ENCODE results near the gene CATSPER1.

CATSPER1 gene

DNA sequence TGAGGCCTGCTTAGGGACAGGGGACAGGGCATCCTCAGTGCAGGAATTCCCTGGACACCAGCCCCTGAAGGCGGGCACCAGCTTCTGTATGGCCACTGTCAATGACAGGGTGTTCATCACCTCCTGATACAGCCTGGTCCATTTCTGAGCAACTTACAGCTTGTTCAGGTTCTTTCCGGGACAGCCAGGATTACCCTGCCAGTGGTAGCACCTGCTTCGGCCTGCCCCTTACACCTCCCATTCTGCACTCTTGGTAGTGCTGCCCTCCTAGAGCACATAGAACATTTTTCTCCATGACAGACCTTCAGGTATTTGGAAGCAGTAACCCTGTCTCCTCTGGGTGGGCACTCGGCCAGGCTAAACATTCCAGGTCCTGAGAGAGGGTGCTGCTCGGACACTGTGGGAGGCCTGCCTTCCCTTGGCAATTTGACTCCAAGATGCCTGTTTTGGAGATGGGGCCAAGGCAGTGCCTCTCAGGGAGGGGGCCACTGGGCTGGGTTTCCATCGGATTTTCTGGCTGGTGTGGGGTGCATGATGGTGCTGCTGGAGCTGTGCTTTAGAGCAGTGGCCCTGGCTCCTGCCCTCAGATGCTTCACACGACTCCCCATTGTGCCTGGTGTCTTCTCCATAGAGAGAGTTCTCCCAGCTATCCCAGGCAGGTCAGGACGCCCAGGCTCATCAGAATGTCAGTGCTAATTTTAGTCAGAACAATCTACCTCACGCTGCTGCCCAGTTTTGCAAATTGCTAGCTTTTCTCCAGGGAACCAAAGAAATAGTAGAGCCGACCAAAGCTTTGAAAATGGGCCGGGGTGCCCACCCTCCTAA, 21.5 kb upstream of the CATSPER1 start:
- 90% methylated on average over 11 of the region's 11 CpGs for WGBS (ENCODE audit: insufficient coverage)
- Histone ChIP-seq H3K27me3 (replicated peaks in 2 of 5; ENCODE audit: control insufficient read depth in 4 of 5, insufficient read depth in 5 of 5, low read length in 4 of 5) (peaks cover 0 to 5% (median 0%) of the 10 kb centered on the region in 5 experiments), H3K4me1 (ENCODE audit: control extremely low read depth in 1 of 4, control insufficient read depth in 4 of 4, insufficient read depth in 4 of 4, low read length in 3 of 4) (peaks cover 1 to 31% (median 18%) of the 10 kb centered on the region in 4 experiments), H3K4me3 (ENCODE audit: control insufficient read depth in 1 of 7, extremely low read depth in 1 of 7, insufficient read depth in 4 of 7, low read depth in 2 of 7, low read length in 6 of 7) (no peak overlapping the region), H3K27ac (ENCODE audit: insufficient read depth in 1 of 2, low read depth in 1 of 2, low read length in 2 of 2, poor library complexity in 1 of 2, severe bottlenecking in 2 of 2) (no peak overlapping the region), H3K36me3 (ENCODE audit: control insufficient read depth in 4 of 4, insufficient read depth in 4 of 4, low read length in 3 of 4) (no peaks in the 10 kb centered on the region), H3K9me3 (ENCODE audit: control extremely low read depth in 1 of 5, control insufficient read depth in 4 of 5, insufficient read depth in 2 of 5, low read depth in 1 of 5, low read length in 4 of 5) (no peaks in the 10 kb centered on the region)
- POLR2A ChIA-PET: interaction anchor here (0.7 kb wide), 1 partner anchor 221 kb away, joined by 3 read pairs; no protein-coding TSS in a partner anchor
- CTCF ChIA-PET: interaction anchor here (0.9 to 5.3 kb wide), 6 partner anchors 8 to 26 kb away, joined by 3 to 29 read pairs (median 20); no protein-coding TSS in a partner anchor
- DNase-seq: no peak

DNA sequence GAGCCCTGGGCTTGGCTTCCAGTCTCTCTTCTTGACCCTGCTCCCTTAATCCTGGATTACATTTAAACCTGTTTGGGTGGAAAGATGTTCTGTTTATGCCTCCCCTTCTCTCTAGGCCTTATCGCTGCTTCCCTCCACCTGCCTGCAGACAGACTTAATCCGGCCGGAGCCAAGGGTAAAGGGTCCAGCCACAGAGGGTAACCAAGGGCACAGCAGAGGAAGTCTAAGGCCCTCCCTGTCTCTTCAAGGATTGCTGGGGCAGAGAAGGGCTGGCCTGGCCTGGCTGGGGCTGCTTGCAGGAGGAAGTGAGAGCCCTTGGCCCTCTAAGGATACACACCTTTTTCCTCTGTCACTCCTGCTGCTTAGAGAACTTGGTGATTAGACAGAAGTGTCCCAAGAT, 20.6 kb upstream of the CATSPER1 start:
- peaks cover 0 to 5% (median 0%) of the 10 kb centered on the region in 5 experiments for H3K27me3 ChIP-seq (replicated peaks in 2 of 5; ENCODE audit: control insufficient read depth in 4 of 5, insufficient read depth in 5 of 5, low read length in 4 of 5)
- POLR2A ChIA-PET: no interaction called here
- no peak overlapping the region for H3K27ac ChIP-seq (ENCODE audit: insufficient read depth in 1 of 2, low read depth in 1 of 2, low read length in 2 of 2, poor library complexity in 1 of 2, severe bottlenecking in 2 of 2)
- H3K4me3 ChIP-seq (ENCODE audit: control insufficient read depth in 1 of 7, extremely low read depth in 1 of 7, insufficient read depth in 4 of 7, low read depth in 2 of 7, low read length in 6 of 7): no peak overlapping the region
- no peaks in the 10 kb centered on the region for H3K9me3 ChIP-seq (ENCODE audit: control extremely low read depth in 1 of 5, control insufficient read depth in 4 of 5, insufficient read depth in 2 of 5, low read depth in 1 of 5, low read length in 4 of 5)
- DNase-seq: no peak
- CTCF ChIA-PET: interaction anchor here (0.9 to 5.3 kb wide), 8 partner anchors 8 to 44 kb away, joined by 3 to 29 read pairs (median 18); partner anchors contain the start of gene BANF1
- H3K36me3 ChIP-seq (ENCODE audit: control insufficient read depth in 4 of 4, insufficient read depth in 4 of 4, low read length in 3 of 4): no peaks in the 10 kb centered on the region
- WGBS (ENCODE audit: insufficient coverage): 90% methylated on average over 3 of the region's 3 CpGs
- H3K4me1 ChIP-seq (ENCODE audit: control extremely low read depth in 1 of 4, control insufficient read depth in 4 of 4, insufficient read depth in 4 of 4, low read length in 3 of 4): peaks cover 1 to 29% (median 16%) of the 10 kb centered on the region in 4 experiments

DNA sequence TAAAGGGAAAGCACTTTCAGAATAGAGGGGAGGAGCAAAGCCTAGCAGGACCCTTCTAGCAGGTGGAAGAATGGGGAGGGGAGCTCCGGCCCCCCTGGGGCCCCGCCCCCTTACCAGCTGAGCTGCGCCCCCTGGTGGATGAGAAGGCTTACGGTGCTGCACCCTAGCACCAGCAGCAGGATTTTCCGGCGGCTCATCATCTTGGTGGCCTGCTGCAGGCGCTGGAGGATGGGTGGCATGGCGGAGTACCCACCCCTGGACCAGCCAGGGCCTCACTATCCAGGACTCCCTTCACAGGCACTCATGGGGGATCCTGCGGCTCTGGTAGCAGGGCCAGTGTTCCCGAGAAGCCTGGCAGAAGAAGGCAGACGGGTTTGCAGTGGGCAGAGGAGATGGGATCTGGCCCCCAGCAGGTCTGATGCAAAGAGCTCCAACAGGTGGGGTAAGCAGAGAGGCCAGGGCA, 18.9 kb upstream of the CATSPER1 start:
- no peaks in the 10 kb centered on the region for H3K9me3 ChIP-seq (ENCODE audit: control extremely low read depth in 1 of 5, control insufficient read depth in 4 of 5, insufficient read depth in 2 of 5, low read depth in 1 of 5, low read length in 4 of 5)
- peak overlapping the region in 4 of 7 experiments; percentile 9 to 39 (median 24) for H3K4me3 ChIP-seq (ENCODE audit: control insufficient read depth in 1 of 7, extremely low read depth in 1 of 7, insufficient read depth in 4 of 7, low read depth in 2 of 7, low read length in 6 of 7)
- peaks cover 0 to 5% (median 0%) of the 10 kb centered on the region in 5 experiments for H3K27me3 ChIP-seq (replicated peaks in 2 of 5; ENCODE audit: control insufficient read depth in 4 of 5, insufficient read depth in 5 of 5, low read length in 4 of 5)
- H3K4me1 ChIP-seq (ENCODE audit: control extremely low read depth in 1 of 4, control insufficient read depth in 4 of 4, insufficient read depth in 4 of 4, low read length in 3 of 4): peaks cover 0 to 17% (median 9%) of the 10 kb centered on the region in 4 experiments
- 30% methylated on average over 9 of the region's 11 CpGs for WGBS (ENCODE audit: insufficient coverage)
- ChIA-PET POLR2A (interaction anchor here (0.6 to 1.0 kb wide), 2 partner anchors 19 to 56 kb away, joined by 3 to 4 read pairs; partner anchors contain the start of gene CATSPER1), CTCF (interaction anchor here (0.7 to 5.3 kb wide), 23 partner anchors 9 to 332 kb away, joined by 3 to 29 read pairs (median 4); partner anchors contain the start of gene CATSPER1)
- peak; percentile 84 to 91 (median 89) for DNase-seq
- no peaks in the 10 kb centered on the region for H3K36me3 ChIP-seq (ENCODE audit: control insufficient read depth in 4 of 4, insufficient read depth in 4 of 4, low read length in 3 of 4)
- H3K27ac ChIP-seq (ENCODE audit: insufficient read depth in 1 of 2, low read depth in 1 of 2, low read length in 2 of 2, poor library complexity in 1 of 2, severe bottlenecking in 2 of 2): no peak overlapping the region

DNA sequence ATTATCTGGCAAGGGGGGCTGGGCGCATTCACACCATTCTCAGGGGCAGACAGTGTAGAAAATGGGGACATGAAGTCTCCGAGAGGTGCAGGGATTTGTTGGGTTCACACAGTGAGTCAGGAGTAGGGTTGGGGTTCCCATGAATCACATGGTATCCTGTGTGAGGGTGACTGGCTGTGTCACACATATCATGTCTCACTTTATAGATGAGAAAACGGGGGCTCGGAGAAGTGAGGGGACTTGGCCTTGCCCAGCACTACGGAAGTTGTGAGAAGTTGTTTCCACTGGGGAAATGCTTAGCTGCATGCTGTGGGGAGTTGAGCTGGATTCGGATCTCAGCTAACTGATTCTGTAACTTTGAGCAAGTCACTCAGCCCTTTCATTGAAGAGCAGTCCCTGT, 18.5 kb upstream of the CATSPER1 start:
- Histone ChIP-seq H3K36me3 (ENCODE audit: control insufficient read depth in 4 of 4, insufficient read depth in 4 of 4, low read length in 3 of 4) (no peaks in the 10 kb centered on the region), H3K4me3 (ENCODE audit: control insufficient read depth in 1 of 7, extremely low read depth in 1 of 7, insufficient read depth in 4 of 7, low read depth in 2 of 7, low read length in 6 of 7) (peak overlapping the region in 4 of 7 experiments; percentile 9 to 39 (median 24)), H3K27me3 (replicated peaks in 2 of 5; ENCODE audit: control insufficient read depth in 4 of 5, insufficient read depth in 5 of 5, low read length in 4 of 5) (peaks cover 0 to 5% (median 0%) of the 10 kb centered on the region in 5 experiments), H3K4me1 (ENCODE audit: control extremely low read depth in 1 of 4, control insufficient read depth in 4 of 4, insufficient read depth in 4 of 4, low read length in 3 of 4) (peaks cover 0 to 17% (median 9%) of the 10 kb centered on the region in 4 experiments), H3K27ac (ENCODE audit: insufficient read depth in 1 of 2, low read depth in 1 of 2, low read length in 2 of 2, poor library complexity in 1 of 2, severe bottlenecking in 2 of 2) (no peak overlapping the region), H3K9me3 (ENCODE audit: control extremely low read depth in 1 of 5, control insufficient read depth in 4 of 5, insufficient read depth in 2 of 5, low read depth in 1 of 5, low read length in 4 of 5) (no peaks in the 10 kb centered on the region)
- ChIA-PET POLR2A (interaction anchor here (0.6 to 1.0 kb wide), 2 partner anchors 19 to 55 kb away, joined by 3 to 4 read pairs; partner anchors contain the start of gene CATSPER1), CTCF (interaction anchor here (0.7 to 5.3 kb wide), 22 partner anchors 9 to 332 kb away, joined by 3 to 29 read pairs (median 4); partner anchors contain the start of gene CATSPER1)
- WGBS (ENCODE audit: insufficient coverage): 60% methylated on average over 5 of the region's 6 CpGs
- DNase-seq: no peak

DNA sequence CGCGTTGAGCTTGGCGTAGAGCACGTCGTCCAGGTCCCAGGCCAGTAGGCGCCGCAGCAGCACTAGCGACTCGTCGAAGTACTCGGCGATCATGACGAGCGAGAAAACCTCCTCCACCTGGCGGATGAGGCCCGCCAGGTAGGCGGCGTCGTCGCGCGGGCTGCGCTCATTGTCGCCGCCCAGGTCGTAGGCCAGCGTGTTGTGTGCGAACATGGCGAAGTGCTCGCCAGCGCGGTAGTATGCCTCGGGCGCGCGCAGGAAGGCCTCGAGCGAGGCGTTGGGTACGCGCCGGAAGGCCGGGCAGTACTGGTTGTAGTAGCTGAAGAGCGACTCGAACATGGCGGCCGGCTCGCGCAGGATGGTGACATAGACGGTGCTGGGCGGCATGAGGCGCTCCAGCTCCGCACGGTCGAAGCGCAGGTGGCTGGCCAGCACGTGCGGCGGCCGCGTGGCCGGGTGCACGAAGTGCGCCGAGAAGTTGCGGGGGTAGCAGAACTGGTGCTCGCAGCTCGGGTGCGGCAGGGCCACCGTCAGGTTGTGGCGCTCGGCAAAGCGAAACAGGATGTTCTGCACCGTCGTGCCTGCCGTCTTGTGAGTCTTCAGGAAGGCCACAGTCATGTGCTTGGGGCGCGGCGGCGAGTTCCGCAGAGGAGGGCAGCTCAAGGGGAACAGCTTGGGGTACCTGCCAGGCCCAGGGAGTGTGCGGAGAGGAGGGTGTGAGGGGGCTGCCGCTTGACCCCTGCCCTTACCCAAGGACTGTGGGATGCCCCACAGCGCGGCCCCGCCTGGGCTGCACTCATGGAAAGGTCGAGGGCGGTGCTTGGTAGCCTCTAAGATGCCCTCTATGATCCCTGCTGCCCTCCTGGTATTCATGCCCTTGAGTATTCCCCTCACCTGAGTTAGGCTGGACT, 17.0 kb upstream of the CATSPER1 start:
- CTCF ChIA-PET: interaction anchor here (1.0 to 5.3 kb wide), 10 partner anchors 7 to 41 kb away, joined by 3 to 29 read pairs (median 16); partner anchors contain the start of genes BANF1, CATSPER1 and SF3B2
- H3K27me3 ChIP-seq (replicated peaks in 2 of 5; ENCODE audit: control insufficient read depth in 4 of 5, insufficient read depth in 5 of 5, low read length in 4 of 5): peaks cover 0 to 5% (median 0%) of the 10 kb centered on the region in 5 experiments

DNA sequence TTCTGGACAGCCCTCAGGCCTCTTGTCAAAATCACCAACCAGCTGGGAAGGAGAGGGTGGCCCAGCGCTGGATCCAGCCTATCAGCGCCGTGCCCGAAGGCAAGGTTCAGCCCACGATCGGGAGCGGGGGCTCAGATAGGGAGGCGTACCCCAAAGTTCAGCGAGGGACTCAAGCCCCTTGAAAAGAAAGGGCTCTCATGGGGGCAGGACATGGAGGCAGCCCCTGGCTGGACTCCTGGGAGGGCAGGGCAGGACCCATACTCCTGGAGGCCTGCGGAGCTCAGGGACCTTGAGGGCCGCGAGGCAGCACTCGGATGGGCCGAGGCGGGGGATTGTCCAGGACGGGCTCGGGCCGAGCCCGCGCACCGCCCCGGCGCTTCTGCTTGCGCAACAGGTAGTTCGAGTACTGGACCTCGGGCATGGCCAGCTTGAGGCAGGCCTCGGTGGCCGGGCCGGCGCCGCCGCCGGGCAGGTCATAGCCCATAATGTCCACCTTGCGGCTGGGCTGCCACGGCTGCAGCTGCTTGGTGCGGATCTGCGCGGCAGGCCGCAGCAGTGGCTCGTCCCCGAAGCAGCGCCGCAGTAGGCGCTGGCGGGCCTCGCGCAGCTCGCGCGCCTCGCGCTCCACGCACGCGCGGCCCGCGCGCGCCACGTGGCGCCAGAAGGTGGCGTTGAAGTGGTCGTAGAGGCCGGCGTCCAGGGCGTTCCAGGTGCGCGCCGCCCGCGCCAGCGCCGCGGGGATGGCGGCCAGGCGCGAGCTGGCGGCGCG, 16.1 kb upstream of the CATSPER1 start:
- Histone ChIP-seq H3K27ac (ENCODE audit: insufficient read depth in 1 of 2, low read depth in 1 of 2, low read length in 2 of 2, poor library complexity in 1 of 2, severe bottlenecking in 2 of 2) (no peak overlapping the region), H3K9me3 (ENCODE audit: control extremely low read depth in 1 of 5, control insufficient read depth in 4 of 5, insufficient read depth in 2 of 5, low read depth in 1 of 5, low read length in 4 of 5) (no peaks in the 10 kb centered on the region), H3K4me3 (ENCODE audit: control insufficient read depth in 1 of 7, extremely low read depth in 1 of 7, insufficient read depth in 4 of 7, low read depth in 2 of 7, low read length in 6 of 7) (no peak overlapping the region), H3K4me1 (ENCODE audit: control extremely low read depth in 1 of 4, control insufficient read depth in 4 of 4, insufficient read depth in 4 of 4, low read length in 3 of 4) (peaks cover 0 to 9% (median 4%) of the 10 kb centered on the region in 4 experiments), H3K36me3 (ENCODE audit: control insufficient read depth in 4 of 4, insufficient read depth in 4 of 4, low read length in 3 of 4) (no peaks in the 10 kb centered on the region), H3K27me3 (replicated peaks in 2 of 5; ENCODE audit: control insufficient read depth in 4 of 5, insufficient read depth in 5 of 5, low read length in 4 of 5) (peaks cover 0 to 2% (median 0%) of the 10 kb centered on the region in 5 experiments)
- WGBS (ENCODE audit: insufficient coverage): 97% methylated on average over 75 of the region's 81 CpGs
- CTCF ChIA-PET: interaction anchor here (1.0 kb wide), 1 partner anchor 9 kb away, joined by 3 read pairs; no protein-coding TSS in a partner anchor
- POLR2A ChIA-PET: no interaction called here
- no peak for DNase-seq

More for the DNA sequence above, 17.0 kb upstream of the CATSPER1 start:
- Histone ChIP-seq H3K9me3 (ENCODE audit: control extremely low read depth in 1 of 5, control insufficient read depth in 4 of 5, insufficient read depth in 2 of 5, low read depth in 1 of 5, low read length in 4 of 5) (no peaks in the 10 kb centered on the region), H3K36me3 (ENCODE audit: control insufficient read depth in 4 of 4, insufficient read depth in 4 of 4, low read length in 3 of 4) (no peaks in the 10 kb centered on the region), H3K4me1 (ENCODE audit: control extremely low read depth in 1 of 4, control insufficient read depth in 4 of 4, insufficient read depth in 4 of 4, low read length in 3 of 4) (peaks cover 0 to 9% (median 4%) of the 10 kb centered on the region in 4 experiments), H3K27ac (ENCODE audit: insufficient read depth in 1 of 2, low read depth in 1 of 2, low read length in 2 of 2, poor library complexity in 1 of 2, severe bottlenecking in 2 of 2) (no peak overlapping the region), H3K4me3 (ENCODE audit: control insufficient read depth in 1 of 7, extremely low read depth in 1 of 7, insufficient read depth in 4 of 7, low read depth in 2 of 7, low read length in 6 of 7) (no peak overlapping the region)
- 97% methylated on average over 82 of the region's 88 CpGs for WGBS (ENCODE audit: insufficient coverage)
- POLR2A ChIA-PET: no interaction called here
- no peak for DNase-seq
